Activated CD4-positive, alpha-beta T cell treated with anti-CD3 and anti-CD28 coated beads for 36 hours (primary cell): ENCODE data around the gene BOLA1. TPM values are rescaled to one million over a fixed set of nuclear protein-coding genes. Genes with fewer than 3 reads are reported as not detected.
A peak's percentile ranks its signal among the peaks of the same experiment; 100 is the strongest.
"Not testable (repeated sequence)": the region's sequence is repeated elsewhere in the genome, so short reads cannot be mapped to it uniquely, and the experiment has no call there.

Source experiments
- ATAC-seq: fragments of 200-7000 bp; cut with Tn5 transposase; one replicate; pipeline ENCODE4 v1.10.0; 2021; ENCODE audit warnings: mild to moderate bottlenecking, moderate library complexity
- CTCF ChIA-PET: fragments of 350-600 bp; sonication (Branson Sonifier 250); formaldehyde crosslinking; loops from one replicate; lab custom pipeline; 2021; ENCODE audit warnings: antibody characterized with exemption; lab: Charles Lee
- POLR2A ChIA-PET: fragments of 350-600 bp; sonication (Branson Sonifier 250); formaldehyde crosslinking; loops from one replicate; lab custom pipeline; 2021; ENCODE audit warnings: antibody characterized with exemption, inconsistent platforms; lab: Charles Lee
- DNase-seq: peaks from one replicate; pipeline ENCODE4 v3.0.0-alpha.2; 2020
- H3K27ac Mint-ChIP-seq: one replicate; pipeline ENCODE4 v1.8.0; 2021; ENCODE audit warnings: mixed read lengths
- H3K27me3 Mint-ChIP-seq: one replicate; pipeline ENCODE4 v1.8.0; 2021; ENCODE audit warnings: mixed read lengths
- H3K36me3 Mint-ChIP-seq: one replicate; pipeline ENCODE4 v1.8.0; 2021; ENCODE audit warnings: low read depth, mixed read lengths
- H3K4me1 Mint-ChIP-seq: one replicate; pipeline ENCODE4 v1.8.0; 2021; ENCODE audit warnings: mixed read lengths
- H3K4me3 Mint-ChIP-seq: one replicate; pipeline ENCODE4 v1.8.0; 2021; ENCODE audit warnings: mild to moderate bottlenecking, moderate library complexity, mixed read lengths
- H3K9me3 Mint-ChIP-seq: one replicate; pipeline ENCODE4 v1.8.0; 2021; ENCODE audit warnings: low read depth, mixed read lengths
- intact Hi-C, 2 experiments: fragments of 100-400 bp; cut with DNase I in 1 of 2; cut with micrococcal nuclease in 1 of 2; formaldehyde crosslinking; loops; one replicate each; pipeline versions ENCODE4 v1.14.2 to v1.15.1; 2022 to 2024; cut with DNase I, micrococcal nuclease
- total RNA-seq, 2 experiments: library from RNA; stranded (reverse); gene quantifications; one replicate each; pipeline ENCODE4 v1.2.3, GENCODE V29; 2021

Gene BOLA1
- total RNA-seq, 2 experiments from 2014 or later = 24.1 to 30.0 TPM

DNA sequence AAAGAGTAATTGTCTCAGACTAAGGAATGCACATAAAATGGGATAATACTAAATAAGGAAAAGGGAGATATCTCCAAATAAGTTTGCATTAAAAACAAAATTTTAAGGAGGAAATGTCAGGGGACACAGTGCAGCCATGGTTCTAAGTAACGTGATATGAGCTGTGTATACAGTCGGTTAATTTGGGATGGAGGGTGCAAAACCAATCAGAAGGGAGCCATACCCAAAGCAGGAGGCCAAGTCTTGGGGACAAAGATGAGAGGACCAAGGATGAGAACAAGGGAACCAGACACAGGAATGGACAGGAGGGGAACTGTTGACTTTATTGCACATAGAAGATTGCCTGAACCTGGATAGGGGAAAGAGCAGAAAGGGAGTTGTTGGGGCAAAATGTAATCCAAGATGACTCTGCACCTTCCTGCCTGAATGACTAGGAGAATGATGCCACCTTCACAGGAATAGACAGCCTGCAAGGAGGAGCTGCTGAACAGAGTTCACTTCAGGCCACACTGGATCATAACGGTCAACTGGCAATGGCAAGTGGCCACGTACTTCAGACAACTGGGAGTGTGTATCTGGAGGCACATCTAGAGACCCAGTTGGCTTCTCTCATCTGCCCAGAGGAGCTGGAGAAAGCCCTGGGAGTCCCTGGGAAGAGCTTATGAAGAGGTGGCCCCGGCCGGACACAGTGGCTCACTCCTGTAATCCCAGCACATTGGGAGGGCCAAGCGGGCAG, 22.0 kb upstream of the BOLA1 start:
- ChIA-PET CTCF (interaction anchor here (1.1 kb wide), 1 partner anchor 52 kb away, joined by 3 read pairs; no protein-coding TSS in a partner anchor), POLR2A (interaction anchor here (0.9 kb wide), 1 partner anchor 9 kb away, joined by 6 read pairs; a partner anchor contains a TSS)
- intact Hi-C loops = no loop called here
- no peak overlapping the region for H3K4me3 Mint-ChIP-seq
- H3K9me3 Mint-ChIP-seq = no peaks in the 10 kb centered on the region
- no peaks in the 10 kb centered on the region for H3K27me3 Mint-ChIP-seq
- peak overlapping the region; percentile 22 for H3K27ac Mint-ChIP-seq
- peaks cover 27% of the 10 kb centered on the region for H3K4me1 Mint-ChIP-seq
- ATAC-seq (no peak), DNase-seq (no peak)
- H3K36me3 Mint-ChIP-seq = peaks cover 2% of the 10 kb centered on the region

DNA sequence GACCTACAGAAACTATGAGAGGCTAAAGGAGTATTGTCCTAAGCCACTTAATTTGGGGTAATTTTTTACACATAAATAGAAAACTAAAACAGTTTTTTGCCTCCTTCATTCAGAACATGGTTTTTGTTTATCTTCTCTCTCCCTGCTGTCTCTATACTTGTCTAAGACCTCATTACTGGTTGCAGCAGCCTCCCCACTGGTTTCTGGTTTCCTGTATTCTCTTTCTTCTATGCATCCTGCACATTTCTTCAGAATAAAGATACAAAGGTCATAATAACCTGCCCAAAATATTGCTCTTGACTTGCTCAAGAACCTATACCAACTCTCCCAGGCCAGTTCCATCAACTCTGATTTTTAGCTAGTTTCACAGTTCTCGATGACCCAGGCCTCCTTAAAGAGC, 19.8 kb upstream of the BOLA1 start:
- Mint-ChIP-seq H3K4me3 (peak overlapping the region; percentile 1), H3K36me3 (peaks cover 2% of the 10 kb centered on the region), H3K4me1 (peaks cover 28% of the 10 kb centered on the region), H3K9me3 (no peaks in the 10 kb centered on the region), H3K27ac (peak overlapping the region; percentile 83), H3K27me3 (no peaks in the 10 kb centered on the region)
- intact Hi-C loops = no loop called here
- CTCF ChIA-PET = no interaction called here
- POLR2A ChIA-PET = no interaction called here
- ATAC-seq = peak; percentile 45
- no peak for DNase-seq

DNA sequence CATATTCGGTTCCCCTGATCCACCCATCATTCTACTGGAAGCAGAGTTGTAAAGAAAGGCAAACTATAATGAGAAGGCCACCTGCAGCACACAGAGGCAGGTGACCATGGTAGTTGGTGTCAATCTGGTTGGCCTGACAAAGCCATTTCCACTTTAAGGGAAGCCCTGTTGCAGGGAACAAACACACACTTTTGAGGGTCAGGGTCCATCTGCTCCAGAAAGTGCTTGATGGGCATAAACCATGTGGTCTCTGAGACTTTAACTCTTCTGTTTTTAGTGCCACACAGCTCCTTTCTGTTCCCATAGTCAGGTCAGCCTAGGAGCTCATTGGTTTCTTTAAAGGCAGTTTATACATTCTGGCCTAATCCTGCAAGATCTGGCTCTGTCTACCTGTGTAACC, 17.5 kb upstream of the BOLA1 start:
- intact Hi-C loops = no loop called here
- H3K27ac Mint-ChIP-seq = no peak overlapping the region

DNA sequence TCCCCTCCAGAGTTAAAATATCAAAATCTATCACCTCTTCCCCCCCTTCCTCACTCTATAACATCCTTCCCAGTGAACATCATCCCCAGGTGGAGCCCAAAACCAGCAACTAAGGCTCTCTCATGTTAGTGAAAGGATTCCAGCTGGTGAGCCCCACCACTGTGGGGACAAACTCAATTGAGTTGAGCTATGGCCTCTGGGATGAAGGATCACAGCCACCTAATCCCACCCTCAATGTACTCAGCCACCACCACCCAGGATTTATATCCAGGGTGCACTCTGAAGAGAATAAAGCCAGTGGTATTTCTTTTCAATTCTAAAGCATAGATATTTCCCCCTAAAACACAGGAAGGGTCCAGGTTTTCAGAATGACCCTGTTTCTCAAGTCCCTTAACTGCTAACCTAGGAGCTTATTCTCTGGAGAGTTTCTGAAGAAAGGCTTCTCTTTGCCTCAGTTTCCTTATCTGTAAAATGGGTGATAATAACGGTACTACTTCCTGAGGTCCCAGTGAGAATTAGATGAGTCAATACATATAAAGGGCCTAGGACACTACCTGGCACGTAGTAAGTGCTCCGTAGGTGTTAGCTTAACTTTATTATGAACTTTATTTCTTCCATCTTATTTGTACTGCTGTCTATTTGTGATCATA, 15.6 kb upstream of the BOLA1 start:
- peak overlapping the region; percentile 6 for H3K4me3 Mint-ChIP-seq
- H3K27me3 Mint-ChIP-seq = no peaks in the 10 kb centered on the region
- POLR2A ChIA-PET = interaction anchor here (1.1 to 3.7 kb wide), 2 partner anchors 39 to 44 kb away, joined by 4 to 28 read pairs; no protein-coding TSS in a partner anchor
- CTCF ChIA-PET = interaction anchor here (0.9 kb wide), 1 partner anchor 40 kb away, joined by 5 read pairs; no protein-coding TSS in a partner anchor
- peaks cover 2% of the 10 kb centered on the region for H3K36me3 Mint-ChIP-seq
- intact Hi-C loops = no loop called here
- peak overlapping the region; percentile 73 for H3K27ac Mint-ChIP-seq
- DNase-seq (no peak), ATAC-seq (no peak)
- no peaks in the 10 kb centered on the region for H3K9me3 Mint-ChIP-seq
- H3K4me1 Mint-ChIP-seq = peaks cover 26% of the 10 kb centered on the region

More for the DNA sequence above, 17.5 kb upstream of the BOLA1 start:
- ATAC-seq (no peak), DNase-seq (no peak)
- Mint-ChIP-seq H3K27me3 (no peaks in the 10 kb centered on the region), H3K9me3 (no peaks in the 10 kb centered on the region), H3K4me1 (peaks cover 28% of the 10 kb centered on the region), H3K4me3 (no peak overlapping the region), H3K36me3 (peaks cover 2% of the 10 kb centered on the region)
- CTCF ChIA-PET = no interaction called here
- POLR2A ChIA-PET = no interaction called here

DNA sequence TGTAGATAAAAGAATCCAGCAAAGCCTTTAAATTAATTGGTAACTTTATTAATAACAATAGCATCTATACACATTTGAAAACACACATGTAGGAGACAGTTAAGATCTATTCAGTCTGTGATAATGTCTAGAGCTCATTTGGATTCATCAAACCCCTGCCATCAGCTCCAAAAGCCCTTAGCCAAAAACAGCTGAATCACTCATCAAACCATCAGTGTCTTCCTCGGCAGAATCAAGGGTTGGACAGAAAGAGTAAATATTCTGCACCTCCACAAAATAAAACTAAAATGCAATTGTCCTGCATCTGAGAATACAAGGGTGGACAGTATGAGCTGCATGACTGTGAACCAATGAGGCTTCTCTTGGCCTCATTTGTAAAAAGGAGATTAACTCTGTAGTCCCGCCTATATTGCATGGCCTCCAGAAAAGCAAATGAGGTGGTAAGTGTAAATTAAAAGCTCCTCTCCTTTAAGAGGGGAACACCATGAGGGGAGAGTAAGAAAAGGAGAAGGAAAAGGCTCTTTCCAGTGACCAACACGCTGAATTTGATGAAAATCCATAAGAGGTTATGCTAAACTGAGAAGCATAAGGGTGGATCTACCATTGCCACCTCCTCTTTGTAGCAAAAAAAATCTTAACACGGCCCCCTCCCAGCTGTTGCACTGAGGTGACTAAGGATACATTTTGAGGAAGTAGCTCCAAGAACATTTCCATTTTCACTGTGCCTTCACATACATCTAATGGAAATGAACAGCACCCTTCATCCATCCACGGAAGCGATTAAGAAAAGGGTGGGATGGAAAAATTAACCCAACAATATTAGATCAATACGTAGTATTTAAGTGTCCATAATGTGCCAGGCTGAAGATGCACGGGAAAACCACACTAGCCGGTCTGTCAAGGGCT, 14.7 kb upstream of the BOLA1 start:
- ChIA-PET POLR2A (interaction anchor here (0.6 to 4.8 kb wide), 8 partner anchors 15 to 479 kb away, joined by 3 to 33 read pairs (median 4); partner anchors contain the start of genes BOLA1 and RPRD2), CTCF (interaction anchor here (0.6 to 0.9 kb wide), 3 partner anchors 41 to 286 kb away, joined by 3 to 5 read pairs (median 3); no protein-coding TSS in a partner anchor)
- no peak overlapping the region for H3K4me3 Mint-ChIP-seq
- H3K27me3 Mint-ChIP-seq = no peaks in the 10 kb centered on the region
- intact Hi-C loops = no loop called here
- peaks cover 17% of the 10 kb centered on the region for H3K4me1 Mint-ChIP-seq
- ATAC-seq (no peak), DNase-seq (peak; percentile 64)
- peaks cover 2% of the 10 kb centered on the region for H3K36me3 Mint-ChIP-seq
- H3K27ac Mint-ChIP-seq = no peak overlapping the region
- no peaks in the 10 kb centered on the region for H3K9me3 Mint-ChIP-seq

DNA sequence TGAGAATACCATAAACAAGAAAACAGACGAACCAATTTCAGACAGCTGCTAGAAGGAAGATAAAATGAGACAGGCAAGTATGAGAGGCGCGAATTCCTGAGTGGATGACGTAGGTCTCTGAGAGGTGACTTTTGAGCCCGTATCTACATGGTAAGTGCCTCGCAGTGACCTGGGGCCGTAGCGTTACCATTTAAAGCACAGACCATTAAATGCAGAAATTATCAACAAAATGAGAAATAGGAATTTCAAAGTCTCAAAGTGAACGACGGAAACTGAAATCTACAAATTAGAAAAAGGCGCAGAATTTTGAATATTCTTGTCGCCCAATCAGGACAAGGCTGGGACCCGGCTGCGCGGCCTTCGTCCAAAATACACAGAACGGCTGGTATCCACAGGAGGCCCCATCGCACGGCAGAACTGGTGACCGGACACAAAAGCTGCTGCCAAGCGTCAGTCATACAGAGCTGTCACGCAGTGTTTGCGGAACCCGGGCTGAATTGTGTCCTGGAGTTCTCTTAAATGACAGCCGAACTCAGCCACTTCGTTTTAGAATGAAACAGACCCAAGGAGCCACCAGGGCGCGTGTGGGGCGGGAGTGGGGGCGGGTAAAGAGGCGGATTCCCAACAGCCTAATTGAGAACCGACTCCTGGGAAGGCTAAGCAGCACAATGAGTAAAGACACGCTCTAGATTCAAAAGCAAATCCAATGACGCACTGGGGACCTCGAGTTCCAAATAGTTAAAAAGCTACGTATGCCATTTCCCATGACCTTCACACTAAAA, 13.8 kb upstream of the BOLA1 start:
- H3K4me3 Mint-ChIP-seq = no peak overlapping the region
- POLR2A ChIA-PET = interaction anchor here (0.6 to 4.8 kb wide), 13 partner anchors 8 to 678 kb away, joined by 3 to 33 read pairs (median 6); partner anchors contain the start of genes BOLA1 and RPRD2
- ATAC-seq = peak; percentile 17

DNA sequence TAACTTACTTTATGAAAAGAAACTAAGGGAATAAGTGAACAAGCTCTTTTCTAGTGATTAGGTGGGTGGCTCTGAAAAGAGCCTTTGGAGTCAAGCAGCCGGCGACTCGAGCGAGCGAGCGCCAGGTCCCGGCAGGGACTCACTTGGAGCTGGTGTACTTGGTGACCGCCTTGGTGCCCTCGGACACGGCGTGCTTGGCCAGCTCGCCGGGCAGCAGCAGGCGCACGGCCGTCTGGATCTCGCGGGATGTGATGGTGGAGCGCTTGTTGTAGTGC, 13.3 kb upstream of the BOLA1 start:
- CTCF ChIA-PET, H3K27ac Mint-ChIP-seq, H3K9me3 Mint-ChIP-seq, H3K4me1 Mint-ChIP-seq, H3K27me3 Mint-ChIP-seq, H3K4me3 Mint-ChIP-seq, DNase-seq, intact Hi-C loops, H3K36me3 Mint-ChIP-seq, ATAC-seq: not testable (repeated sequence)
- POLR2A ChIA-PET = interaction anchor here (0.6 to 4.8 kb wide), 13 partner anchors 8 to 677 kb away, joined by 3 to 33 read pairs (median 7); partner anchors contain the start of genes BOLA1 and RPRD2

More for the DNA sequence above, 13.8 kb upstream of the BOLA1 start:
- peak; percentile 87 for DNase-seq
- intact Hi-C loops = no loop called here
- Mint-ChIP-seq H3K4me1 (peaks cover 8% of the 10 kb centered on the region), H3K27me3 (no peaks in the 10 kb centered on the region), H3K9me3 (no peaks in the 10 kb centered on the region), H3K36me3 (peaks cover 2% of the 10 kb centered on the region), H3K27ac (no peak overlapping the region)
- CTCF ChIA-PET = interaction anchor here (0.6 to 0.7 kb wide), 2 partner anchors 77 to 285 kb away, joined by 3 read pairs; no protein-coding TSS in a partner anchor

DNA sequence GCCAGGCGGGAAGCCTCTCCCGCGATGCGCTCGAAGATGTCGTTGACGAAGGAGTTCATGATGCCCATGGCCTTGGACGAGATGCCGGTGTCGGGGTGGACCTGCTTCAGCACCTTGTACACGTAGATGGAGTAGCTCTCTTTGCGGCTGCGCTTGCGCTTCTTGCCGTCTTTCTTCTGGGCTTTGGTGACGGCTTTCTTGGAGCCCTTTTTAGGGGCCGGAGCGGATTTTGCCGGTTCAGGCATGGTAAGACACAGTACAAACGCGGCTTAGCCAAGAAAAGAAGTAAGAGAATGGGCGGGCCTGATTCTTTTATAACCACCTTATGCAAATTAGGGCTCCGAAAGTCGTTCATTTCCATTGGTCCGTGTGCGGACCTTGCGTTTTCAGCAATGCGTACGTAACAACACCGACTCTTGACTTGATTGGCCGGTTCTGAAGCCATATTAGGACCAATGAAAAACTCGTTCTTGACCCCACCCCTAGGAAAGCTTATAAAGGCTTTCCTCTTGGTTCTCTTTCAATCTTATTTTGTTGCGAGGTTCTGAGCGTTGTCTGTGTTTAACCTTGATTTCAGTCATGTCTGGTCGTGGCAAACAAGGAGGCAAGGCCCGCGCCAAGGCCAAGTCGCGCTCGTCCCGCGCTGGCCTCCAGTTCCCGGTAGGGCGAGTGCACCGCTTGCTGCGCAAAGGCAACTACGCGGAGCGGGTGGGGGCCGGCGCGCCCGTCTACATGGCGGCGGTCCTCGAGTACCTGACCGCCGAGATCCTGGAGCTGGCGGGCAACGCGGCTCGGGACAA, 12.8 kb upstream of the BOLA1 start:
- CTCF ChIA-PET = no interaction called here
- H3K36me3 Mint-ChIP-seq = peaks cover 2% of the 10 kb centered on the region
- H3K27me3 Mint-ChIP-seq = no peaks in the 10 kb centered on the region
- DNase-seq (peak; percentile 91), ATAC-seq (peak; percentile 60)
- no peak overlapping the region for H3K27ac Mint-ChIP-seq
- H3K4me3 Mint-ChIP-seq = no peak overlapping the region
- H3K9me3 Mint-ChIP-seq = no peaks in the 10 kb centered on the region
- intact Hi-C loops = no loop called here
- POLR2A ChIA-PET = interaction anchor here (0.5 to 4.8 kb wide), 22 partner anchors 9 to 677 kb away, joined by 3 to 33 read pairs (median 7); partner anchors contain the start of genes ANP32E, BOLA1, OTUD7B and PLEKHO1
- peaks cover 7% of the 10 kb centered on the region for H3K4me1 Mint-ChIP-seq

DNA sequence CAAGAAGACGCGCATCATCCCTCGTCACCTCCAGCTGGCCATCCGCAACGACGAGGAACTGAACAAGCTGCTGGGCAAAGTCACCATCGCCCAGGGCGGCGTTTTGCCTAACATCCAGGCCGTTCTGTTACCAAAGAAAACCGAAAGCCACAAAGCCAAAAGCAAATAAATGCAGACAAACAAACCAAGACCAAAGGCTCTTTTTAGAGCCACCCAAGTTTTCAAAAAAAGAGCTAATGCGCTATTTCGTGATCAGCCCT, 12.2 kb upstream of the BOLA1 start:
- DNase-seq, ATAC-seq, intact Hi-C loops, H3K9me3 Mint-ChIP-seq, H3K27me3 Mint-ChIP-seq, H3K4me3 Mint-ChIP-seq, H3K36me3 Mint-ChIP-seq, H3K4me1 Mint-ChIP-seq, H3K27ac Mint-ChIP-seq: not testable (repeated sequence)
- ChIA-PET CTCF (interaction anchor here (0.8 to 1.1 kb wide), 2 partner anchors 43 to 46 kb away, joined by 3 to 4 read pairs; no protein-coding TSS in a partner anchor), POLR2A (interaction anchor here (0.5 to 4.8 kb wide), 16 partner anchors 13 to 676 kb away, joined by 3 to 33 read pairs (median 7); partner anchors contain the start of genes ANP32E, BOLA1, OTUD7B and PLEKHO1)
